ENCODE measurements around the gene RSF1.

DNA sequence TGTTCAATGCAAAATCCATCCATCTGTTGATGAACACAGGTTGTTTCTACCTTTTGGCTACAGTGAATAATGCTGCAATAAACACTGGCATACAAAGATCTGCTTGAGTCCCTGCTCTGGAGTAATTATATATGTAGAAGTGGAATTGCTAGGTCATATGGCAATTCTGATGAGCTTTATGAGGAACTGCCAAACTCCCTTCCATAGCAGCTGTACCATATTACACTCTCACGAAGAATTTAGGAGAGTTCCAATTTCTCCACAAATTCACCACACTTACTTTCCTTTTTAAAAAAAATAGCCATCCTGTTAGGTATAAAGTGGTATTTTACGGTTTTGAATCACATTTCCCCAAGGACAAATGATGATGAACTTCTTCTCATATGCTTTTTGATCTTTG is 62.2 kb downstream of the RSF1 start:
- TF ChIP-seq, protein P1, sequence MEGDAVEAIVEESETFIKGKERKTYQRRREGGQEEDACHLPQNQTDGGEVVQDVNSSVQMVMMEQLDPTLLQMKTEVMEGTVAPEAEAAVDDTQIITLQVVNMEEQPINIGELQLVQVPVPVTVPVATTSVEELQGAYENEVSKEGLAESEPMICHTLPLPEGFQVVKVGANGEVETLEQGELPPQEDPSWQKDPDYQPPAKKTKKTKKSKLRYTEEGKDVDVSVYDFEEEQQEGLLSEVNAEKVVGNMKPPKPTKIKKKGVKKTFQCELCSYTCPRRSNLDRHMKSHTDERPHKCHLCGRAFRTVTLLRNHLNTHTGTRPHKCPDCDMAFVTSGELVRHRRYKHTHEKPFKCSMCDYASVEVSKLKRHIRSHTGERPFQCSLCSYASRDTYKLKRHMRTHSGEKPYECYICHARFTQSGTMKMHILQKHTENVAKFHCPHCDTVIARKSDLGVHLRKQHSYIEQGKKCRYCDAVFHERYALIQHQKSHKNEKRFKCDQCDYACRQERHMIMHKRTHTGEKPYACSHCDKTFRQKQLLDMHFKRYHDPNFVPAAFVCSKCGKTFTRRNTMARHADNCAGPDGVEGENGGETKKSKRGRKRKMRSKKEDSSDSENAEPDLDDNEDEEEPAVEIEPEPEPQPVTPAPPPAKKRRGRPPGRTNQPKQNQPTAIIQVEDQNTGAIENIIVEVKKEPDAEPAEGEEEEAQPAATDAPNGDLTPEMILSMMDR (IDR thresholded peaks at IDR 0.05), result no peak
- no peak for TF ChIP-seq POLR2A (IDR thresholded peaks at IDR 0.05)

All from Peyer's patch (tissue), 4 donors.